Measurements from ENCODE around the gene ST3GAL3.

Gene ST3GAL3

GRCh38 chr1:43854473-43854872 lies 147.1 kb downstream of the ST3GAL3 start:
- no peak for DNase-seq

GRCh38 chr1:43856188-43856587 lies 148.9 kb downstream of the ST3GAL3 start:
- DNase-seq = no peak

- DNase-seq = no peak
Observed at GRCh38 chr1:43857163-43857562, 149.8 kb downstream of the ST3GAL3 start.

GRCh38 chr1:43858324-43858723 lies 151.0 kb downstream of the ST3GAL3 start:
- DNase-seq = no peak

- no peak for DNase-seq
Observed at GRCh38 chr1:43861337-43861736, 154.0 kb downstream of the ST3GAL3 start.

GRCh38 chr1:43861988-43862735 lies 154.8 kb downstream of the ST3GAL3 start:
- DNase-seq = no peak

GRCh38 chr1:43864111-43865045 lies 157.0 kb downstream of the ST3GAL3 start:
- DNase-seq = no peak

GRCh38 chr1:43866201-43866600 lies 158.9 kb downstream of the ST3GAL3 start:
- DNase-seq = no peak

GRCh38 chr1:43867976-43868740 lies 160.8 kb downstream of the ST3GAL3 start:
- DNase-seq = no peak

GRCh38 chr1:43868741-43869067 lies 161.4 kb downstream of the ST3GAL3 start:
- DNase-seq = no peak

- no peak for DNase-seq
Observed at GRCh38 chr1:43870306-43870705, 163.0 kb downstream of the ST3GAL3 start.

GRCh38 chr1:43871181-43871910 lies 164.0 kb downstream of the ST3GAL3 start:
- DNase-seq = no peak

- no peak for DNase-seq
Observed at GRCh38 chr1:43872280-43872679, 164.9 kb downstream of the ST3GAL3 start.

GRCh38 chr1:43873851-43874250 lies 166.5 kb downstream of the ST3GAL3 start:
- no peak for DNase-seq

- DNase-seq = no peak
Observed at GRCh38 chr1:43874716-43875115, 167.4 kb downstream of the ST3GAL3 start.

- no peak for DNase-seq
Observed at GRCh38 chr1:43875331-43875730, 168.0 kb downstream of the ST3GAL3 start.

GRCh38 chr1:43877101-43877500 lies 169.8 kb downstream of the ST3GAL3 start:
- DNase-seq = no peak

GRCh38 chr1:43878440-43878839 lies 171.1 kb downstream of the ST3GAL3 start:
- no peak for DNase-seq

GRCh38 chr1:43878854-43879253 lies 171.5 kb downstream of the ST3GAL3 start:
- DNase-seq = no peak

- DNase-seq = no peak
Observed at GRCh38 chr1:43879414-43879813, 172.1 kb downstream of the ST3GAL3 start.

- DNase-seq = no peak
Observed at GRCh38 chr1:43879996-43880395, 172.7 kb downstream of the ST3GAL3 start.

GRCh38 chr1:43880604-43881003 lies 173.3 kb downstream of the ST3GAL3 start:
- DNase-seq = no peak

- no peak for DNase-seq
Observed at GRCh38 chr1:43881415-43881814, 174.1 kb downstream of the ST3GAL3 start.

Measured in CD4-positive, alpha-beta T cell treated with Interleukin-15 for 1 hour (primary cell).